H1 (cell line): ENCODE data around the gene CACNA1D. TPM values are rescaled to one million over a fixed set of nuclear protein-coding genes. Genes with fewer than 3 reads are reported as not detected.

Source experiments
- CTCF ChIA-PET: fragments of 300-600 bp; sonication (Branson Sonifier 250); formaldehyde crosslinking; loops from one replicate; lab custom pipeline; 2021; ENCODE audit not compliant: partially characterized antibody; lab: Charles Lee
- POLR2A ChIA-PET: fragments of 300-600 bp; sonication (Branson Sonifier 250); formaldehyde crosslinking; loops from one replicate; lab custom pipeline; 2021; ENCODE audit warnings: inconsistent platforms; ENCODE audit not compliant: partially characterized antibody; lab: Charles Lee
- DNase-seq, 2 experiments: peaks; one replicate each; pipeline versions ENCODE4 v3.0.0 to v3.0.0-alpha.2; 2010 to 2022; ENCODE audit warnings: low spot score in 2 of 2, low read depth in 1 of 2, mixed read lengths in 1 of 2
- FAIRE-seq: peaks from 2 replicates; lab custom pipeline; 2011; peaks lifted over from hg19 to GRCh38; lab: Jason Lieb, UNC
- H2AFZ ChIP-seq: 2 replicates; pipeline ENCODE4 v1.8.1; 2012; ENCODE audit warnings: low read length, inconsistent platforms
- H2AK5ac ChIP-seq: 2 replicates; pipeline ENCODE4 v1.6.1; 2013; ENCODE audit warnings: low read depth, low read length
- H2BK120ac ChIP-seq: replicated peaks from 2 replicates; pipeline ENCODE3; 2013; ENCODE audit warnings: low read depth, low read length, inconsistent platforms
- H2BK12ac ChIP-seq: 2 replicates; pipeline ENCODE4 v1.6.1; 2013; ENCODE audit warnings: low read depth, low read length
- H2BK15ac ChIP-seq: 2 replicates; pipeline ENCODE4 v1.6.1; 2013; ENCODE audit warnings: low read length
- H2BK20ac ChIP-seq: 2 replicates; pipeline ENCODE4 v1.6.1; 2013; ENCODE audit warnings: low read length
- H2BK5ac ChIP-seq: 2 replicates; pipeline ENCODE4 v1.6.1; 2013; ENCODE audit warnings: low read depth, low read length
- H3K14ac ChIP-seq: 2 replicates; pipeline ENCODE4 v1.6.1; 2013; ENCODE audit warnings: inconsistent platforms; ENCODE audit not compliant: insufficient read length
- H3K18ac ChIP-seq: 2 replicates; pipeline ENCODE4 v1.6.1; 2013; ENCODE audit warnings: low read length; ENCODE audit errors: extremely low read depth
- H3K23ac ChIP-seq: 2 replicates; pipeline ENCODE4 v1.6.1; 2013; ENCODE audit warnings: inconsistent platforms; ENCODE audit not compliant: insufficient read length
- H3K23me2 ChIP-seq: 2 replicates; pipeline ENCODE4 v1.6.1; 2013; ENCODE audit warnings: low read depth, low read length
- H3K27ac ChIP-seq: 2 replicates; pipeline ENCODE4 v1.6.1; 2011; ENCODE audit warnings: low read depth, low read length, inconsistent platforms
- H3K27me3 ChIP-seq, 4 experiments: replicated peaks in 1 of 4; 1 replicate in 1 of 4; 2 replicates in 3 of 4; pipeline versions ENCODE4 v1.6.1 to v1.8.1; 2011 to 2013; ENCODE audit warnings: low read length in 3 of 4, mild to moderate bottlenecking in 3 of 4, inconsistent platforms in 2 of 4, mixed read lengths in 2 of 4, moderate library complexity in 1 of 4; ENCODE audit not compliant: control insufficient read depth in 3 of 4, insufficient read depth in 3 of 4; ENCODE audit errors: extremely low read depth in 1 of 4
- H3K36me3 ChIP-seq, 4 experiments: 2 replicates each; pipeline versions ENCODE4 v1.6.1 to v1.8.1; 2011 to 2013; ENCODE audit warnings: mild to moderate bottlenecking in 4 of 4, low read length in 3 of 4, moderate library complexity in 2 of 4, control low read depth in 1 of 4, inconsistent platforms in 1 of 4; ENCODE audit not compliant: insufficient read depth in 4 of 4, control insufficient read depth in 2 of 4
- H3K4ac ChIP-seq: replicated peaks from 2 replicates; pipeline ENCODE3; 2013; ENCODE audit warnings: low read length, low read depth, mixed read lengths, inconsistent platforms; ENCODE audit not compliant: insufficient read length
- H3K4me1 ChIP-seq, 4 experiments: replicated peaks in 1 of 4; 1 replicate in 1 of 4; 2 replicates in 3 of 4; pipeline versions ENCODE4 v1.6.1 to v1.8.1; 2011 to 2013; ENCODE audit warnings: low read length in 3 of 4, inconsistent platforms in 2 of 4, mixed read lengths in 1 of 4; ENCODE audit not compliant: insufficient read depth in 4 of 4, control insufficient read depth in 3 of 4
- H3K4me2 ChIP-seq, 2 experiments: 2 replicates each; pipeline versions ENCODE4 v1.6.1 to v1.8.1; 2011 to 2013; ENCODE audit warnings: low read depth in 2 of 2, low read length in 2 of 2, control low read depth in 1 of 2, inconsistent platforms in 1 of 2, mild to moderate bottlenecking in 1 of 2; ENCODE audit not compliant: insufficient read depth in 1 of 2
- H3K4me3 ChIP-seq, 4 experiments: fragments of 200-600, 300-600 bp in 1 of 4; sonication (generic), shearing (Covaris generic), sonication (Bioruptor Twin) in 1 of 4; 2 replicates each; pipeline versions ENCODE4 v1.5.1 to v1.8.1; 2011 to 2016; ENCODE audit warnings: low read length in 4 of 4, low read depth in 3 of 4, control low read depth in 2 of 4, inconsistent platforms in 2 of 4, mild to moderate bottlenecking in 2 of 4, mixed read lengths in 1 of 4, moderate library complexity in 1 of 4; ENCODE audit not compliant: insufficient read depth in 2 of 4; ENCODE audit errors: extremely low read depth in 1 of 4
- H3K56ac ChIP-seq: replicated peaks from 2 replicates; pipeline ENCODE3; 2013; ENCODE audit warnings: low read depth, mild to moderate bottlenecking, mixed read lengths, low read length, inconsistent platforms; ENCODE audit not compliant: insufficient read length
- H3K79me1 ChIP-seq: 2 replicates; pipeline ENCODE4 v1.6.1; 2013; ENCODE audit warnings: low read depth, low read length, control low read depth
- H3K79me2 ChIP-seq, 2 experiments: 2 replicates each; pipeline versions ENCODE4 v1.6.1 to v1.8.1; 2012 to 2013; ENCODE audit warnings: low read length in 2 of 2, mild to moderate bottlenecking in 2 of 2, inconsistent platforms in 1 of 2; ENCODE audit not compliant: insufficient read depth in 2 of 2, control insufficient read depth in 1 of 2
- H3K9ac ChIP-seq, 4 experiments: replicated peaks in 1 of 4; 1 replicate in 1 of 4; 2 replicates in 3 of 4; pipeline versions ENCODE4 v1.6.1 to v1.8.1; 2011 to 2013; ENCODE audit warnings: low read depth in 3 of 4, low read length in 3 of 4, control low read depth in 2 of 4, mild to moderate bottlenecking in 2 of 4, moderate library complexity in 2 of 4, inconsistent platforms in 1 of 4; ENCODE audit errors: extremely low read depth in 1 of 4
- H3K9me3 ChIP-seq, 2 experiments: 2 replicates each; pipeline versions ENCODE4 v1.6.1 to v1.8.1; 2012 to 2013; ENCODE audit warnings: mild to moderate bottlenecking in 2 of 2, moderate library complexity in 2 of 2, control low read depth in 1 of 2, inconsistent platforms in 1 of 2, low read depth in 1 of 2, low read length in 1 of 2, mixed read lengths in 1 of 2; ENCODE audit not compliant: insufficient read depth in 2 of 2
- H4K20me1 ChIP-seq, 2 experiments: replicated peaks in 1 of 2; 2 replicates each; pipeline versions ENCODE3 to v1.8.1; 2011 to 2013; ENCODE audit warnings: inconsistent platforms in 2 of 2, low read length in 2 of 2, mild to moderate bottlenecking in 1 of 2; ENCODE audit not compliant: insufficient read depth in 2 of 2, control insufficient read depth in 1 of 2
- H4K5ac ChIP-seq: 2 replicates; pipeline ENCODE4 v1.6.1; 2013; ENCODE audit warnings: low read length, low read depth, mixed read lengths, inconsistent platforms; ENCODE audit not compliant: insufficient read length
- H4K8ac ChIP-seq: 2 replicates; pipeline ENCODE4 v1.8.0; 2013; ENCODE audit warnings: mild to moderate bottlenecking, moderate library complexity, low read length, inconsistent platforms; ENCODE audit not compliant: insufficient read depth; ENCODE audit errors: extremely low read depth
- H4K91ac ChIP-seq: replicated peaks from 2 replicates; pipeline ENCODE3; 2013; ENCODE audit warnings: low read length, mixed read lengths, inconsistent platforms; ENCODE audit not compliant: insufficient read length
- BCL11A ChIP-seq, 2 experiments: IDR thresholded peaks; one replicate each; pipeline ENCODE4 v1.6.1; 2011; ENCODE audit warnings: low read depth in 2 of 2, low read length in 2 of 2, mild to moderate bottlenecking in 2 of 2
- KDM5A ChIP-seq: fragments of 200-600 bp; IDR thresholded peaks from 2 replicates; pipeline ENCODE4 v1.7.1; 2012; ENCODE audit warnings: mild to moderate bottlenecking, low read length, inconsistent platforms, mixed read lengths
- POLR2AphosphoS5 ChIP-seq: IDR thresholded peaks from 2 replicates; pipeline ENCODE4 v1.6.1; 2011; ENCODE audit warnings: low read depth, low read length
- SAP30 ChIP-seq: fragments of 300-600 bp; sonication (generic); IDR thresholded peaks from 2 replicates; pipeline ENCODE4 v1.7.1; 2012; ENCODE audit warnings: low read length, moderate library complexity, mild to moderate bottlenecking, inconsistent platforms; ENCODE audit not compliant: insufficient read depth, insufficient replicate concordance
- WGBS, 2 experiments: shearing (Covaris generic) in 1 of 2; methylation state at CpG; one replicate each; pipeline versions ENCODE4 v1.1.6 to v1.1.7; 2013 to 2015; ENCODE audit warnings: low lambda C conversion rate in 2 of 2, mixed read lengths in 2 of 2, inconsistent platforms in 1 of 2, low coverage in 1 of 2, missing lambda C conversion rate in 1 of 2; ENCODE audit not compliant: insufficient replicate concordance in 2 of 2, insufficient coverage in 1 of 2, insufficient read length in 1 of 2; ENCODE audit errors: extremely low coverage in 1 of 2, missing lambda C conversion rate in 1 of 2; 5-methylcytosine and 5-hydroxymethylcytosine counted together
- polyA plus RNA-seq, 7 experiments: library from polyadenylated mRNA; depleted of rRNA in 3 of 7; stranded (reverse) in 5 of 7; unstranded in 2 of 7; fragments of >200 nt in 5 of 7; fragments of 200-250 nt in 2 of 7; gene quantifications; 1 replicate in 5 of 7; 2 replicates in 1 of 7; 4 replicates in 1 of 7; pipeline versions ENCODE4 v1.2.1 to v1.2.3, GENCODE V29; 2011 to 2013; ENCODE audit warnings: missing spikeins in 2 of 7, mixed read lengths in 2 of 7
- total RNA-seq: library from RNA; stranded (reverse); fragmentation: NEBNext Ultra II Directional; extraction: Animal tissue kit (Norgen Biotek cat#: 25700); gene quantifications from 2 replicates; pipeline ENCODE4 v1.2.1, GENCODE V29; 2021

The CACNA1D gene
- total and polyA plus RNA-seq, 2 of the 8 experiments (the other 6 are each of a cell fraction or from before 2014, with no cell fraction given): 2.0 to 2.9 TPM

- Histone ChIP-seq H3K79me1 (no peaks in the 10 kb centered on the region), H2AFZ (no peak overlapping the region), H4K20me1 (no peaks in the 10 kb centered on the region), H2BK20ac (no peak overlapping the region), H4K91ac (no peak overlapping the region), H2AK5ac (no peak overlapping the region), H3K23ac (no peak overlapping the region), H4K8ac (no peak overlapping the region), H3K56ac (no peak overlapping the region), H3K14ac (no peak overlapping the region), H2BK5ac (no peak overlapping the region), H4K5ac (no peak overlapping the region), H3K79me2 (no peaks in the 10 kb centered on the region), H3K4me2 (no peak overlapping the region), H3K9ac (no peak overlapping the region), H3K4me3 (no peak overlapping the region), H3K36me3 (no peaks in the 10 kb centered on the region), H2BK120ac (no peak overlapping the region), H3K9me3 (no peaks in the 10 kb centered on the region), H3K27me3 (no peaks in the 10 kb centered on the region), H3K18ac (no peak overlapping the region), H3K27ac (no peak overlapping the region), H3K4me1 (no peaks in the 10 kb centered on the region; a peak in 1 of 7 replicates), H3K4ac (no peak overlapping the region), H3K23me2 (no peaks in the 10 kb centered on the region), H2BK12ac (no peak overlapping the region), H2BK15ac (no peak overlapping the region)
- DNase-seq (peak in 1 of 2 experiments; percentile 35), FAIRE-seq (no peak)
- ChIA-PET POLR2A (no interaction called here), CTCF (interaction anchor here (0.7 to 2.9 kb wide), 9 partner anchors 8 to 311 kb away, joined by 3 to 14 read pairs (median 4); no protein-coding TSS in a partner anchor)
- 77% methylated on average over 6 of the region's 6 CpGs; no CpG with 5 or more reads in 1 of the 2 experiments for WGBS, 2 experiments
- TF ChIP-seq KDM5A (no peak), BCL11A (IDR thresholded peaks at IDR 0.05; ENCODE audit: low read depth in 2 of 2, low read length in 2 of 2) (no peak), SAP30 (no peak), POLR2AphosphoS5 (no peak)
Observed at GRCh38 chr3:53688066-53688465, 193.7 kb downstream of the CACNA1D start.
